GM18858 (cell line): ENCODE data around the gene TMEM256.
A peak's percentile ranks its signal among the peaks of the same experiment; 100 is the strongest.
"Not testable (repeated sequence)": the region's sequence is repeated elsewhere in the genome, so short reads cannot be mapped to it uniquely, and the experiment has no call there.

Experiments
- ATAC-seq: cut with Tn5 transposase; IDR thresholded peaks from one replicate; pipeline ENCODE4 v1.9.1; 2021; ENCODE audit not compliant: unreplicated experiment

Gene TMEM256

DNA sequence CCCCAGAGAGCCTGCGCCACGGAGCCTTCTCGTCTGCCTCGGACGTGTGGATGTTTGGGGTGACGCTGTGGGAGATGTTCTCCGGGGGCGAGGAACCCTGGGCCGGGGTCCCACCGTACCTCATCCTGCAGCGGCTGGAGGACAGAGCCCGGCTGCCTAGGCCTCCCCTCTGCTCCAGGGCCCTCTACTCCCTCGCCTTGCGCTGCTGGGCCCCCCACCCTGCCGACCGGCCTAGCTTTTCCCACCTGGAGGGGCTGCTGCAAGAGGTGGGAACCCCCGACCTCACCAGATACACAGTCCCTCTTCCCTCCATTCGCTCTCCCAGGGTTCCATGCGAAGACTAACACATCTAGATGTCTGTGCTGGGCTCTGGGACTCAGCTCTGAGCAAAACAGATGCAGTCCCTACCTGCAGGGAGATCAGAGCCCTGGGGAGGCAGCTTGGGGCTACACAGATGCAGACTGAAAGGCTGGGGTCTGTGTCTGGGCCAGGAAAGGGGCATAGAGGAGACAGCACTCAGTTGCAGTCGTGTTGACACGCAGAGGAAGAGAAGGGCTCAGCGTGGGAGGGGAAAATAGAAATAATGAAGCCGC is 19.3 kb downstream of the TMEM256 start:
- no peak for ATAC-seq

DNA sequence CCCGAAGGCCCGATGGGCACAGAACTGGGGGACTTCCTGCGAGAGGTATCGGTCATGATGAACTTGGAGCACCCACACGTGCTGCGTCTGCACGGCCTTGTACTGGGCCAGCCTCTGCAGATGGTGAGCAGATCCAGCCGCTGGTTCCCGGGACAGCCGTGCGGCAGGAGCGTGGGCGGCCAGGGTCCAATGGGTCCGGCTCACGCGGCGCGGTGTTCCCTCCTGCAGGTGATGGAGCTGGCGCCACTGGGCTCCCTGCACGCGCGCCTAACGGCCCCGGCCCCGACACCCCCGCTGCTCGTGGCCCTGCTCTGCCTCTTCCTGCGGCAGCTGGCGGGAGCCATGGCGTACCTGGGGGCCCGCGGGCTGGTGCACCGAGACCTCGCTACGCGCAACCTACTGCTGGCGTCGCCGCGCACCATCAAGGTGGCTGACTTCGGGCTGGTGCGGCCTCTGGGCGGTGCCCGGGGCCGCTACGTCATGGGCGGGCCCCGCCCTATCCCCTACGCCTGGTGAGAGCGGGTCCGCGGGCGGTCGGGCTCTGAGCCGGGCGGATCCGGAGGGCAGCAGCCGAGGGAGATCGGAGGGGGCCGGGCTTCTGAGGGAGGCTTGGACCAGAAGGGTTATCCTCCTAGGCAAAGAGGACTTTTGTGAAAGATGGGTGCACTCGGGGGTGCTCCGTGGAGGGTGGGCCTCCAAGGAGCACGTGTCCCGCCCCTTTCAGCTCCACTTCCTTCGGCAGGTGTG is 20.0 kb downstream of the TMEM256 start:
- ATAC-seq: peak; percentile 42

DNA sequence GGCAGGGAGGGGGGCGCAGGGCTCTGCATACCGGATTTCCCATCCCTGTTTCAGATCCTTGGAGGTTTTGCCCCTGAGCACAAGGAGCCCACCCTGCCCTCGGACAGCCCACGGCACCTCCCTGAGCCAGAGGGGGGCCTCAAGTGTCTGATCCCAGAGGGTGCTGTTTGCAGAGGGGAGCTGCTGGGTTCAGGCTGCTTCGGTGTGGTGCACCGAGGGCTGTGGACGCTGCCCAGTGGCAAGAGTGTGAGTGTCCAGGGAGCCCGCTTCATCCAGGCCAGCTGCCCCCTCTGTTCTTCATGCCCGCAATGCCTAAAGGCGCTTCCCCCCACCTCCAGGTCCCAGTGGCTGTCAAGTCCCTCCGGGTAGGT is 20.5 kb downstream of the TMEM256 start:
- ATAC-seq: no peak

GRCh38 chr17:7382901-7383300 is 21.0 kb downstream of the TMEM256 start:
- no peak for ATAC-seq

DNA sequence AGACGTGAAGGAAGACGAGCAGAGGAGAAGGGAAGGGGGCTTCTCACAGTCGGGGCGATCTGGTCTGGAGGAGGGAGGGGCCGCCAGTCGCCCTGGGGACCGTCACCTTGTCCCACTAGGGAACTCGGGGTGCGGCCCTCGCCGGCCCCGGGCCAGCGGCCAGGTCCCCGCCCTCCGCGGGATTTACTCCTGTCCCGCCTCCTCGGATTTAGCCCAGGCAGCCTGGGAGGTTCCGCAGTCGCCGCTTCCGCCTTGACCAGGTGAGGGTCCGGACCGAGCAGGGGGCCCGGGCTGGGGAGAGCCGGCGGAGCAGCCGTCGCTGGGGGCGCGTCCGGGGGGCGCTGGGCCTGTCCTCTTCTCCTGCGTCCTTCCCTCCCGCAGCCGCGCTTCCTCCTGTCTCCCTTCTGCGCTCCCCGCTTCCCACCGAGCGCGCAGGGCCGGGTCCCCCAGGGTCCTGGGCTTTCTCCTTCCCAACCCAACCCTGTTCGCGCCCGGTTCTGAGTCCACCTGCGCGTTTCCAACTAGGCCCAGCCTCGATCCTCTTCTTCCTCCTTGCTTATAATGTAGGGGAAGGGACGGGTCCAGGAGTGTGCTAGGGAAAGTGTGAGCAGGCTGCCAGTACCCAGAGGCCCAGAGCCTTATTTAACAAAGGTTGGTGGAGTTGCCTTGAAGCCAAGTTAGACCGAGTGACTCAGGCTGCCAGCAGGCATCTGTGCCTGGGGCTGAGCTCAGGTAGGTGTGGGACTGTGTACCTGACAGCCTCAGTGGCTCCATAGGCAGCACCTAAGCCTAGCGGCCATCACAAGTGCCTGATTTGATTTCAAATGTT is 22.8 kb downstream of the TMEM256 start, which contains the start of gene TNK1:
TSS of gene TNK1 (plus strand) at position 235 of the 829 bp plus-strand sequence. CDS start 1,838 bp downstream, outside the sequence.
- ATAC-seq: no peak

- ATAC-seq: no peak
These were observed 23.6 kb downstream of the TMEM256 start for GRCh38 chr17:7380321-7380720.

- ATAC-seq: no peak
These were observed 24.8 kb downstream of the TMEM256 start for GRCh38 chr17:7379134-7379533.

GRCh38 chr17:7374353-7374752 is 29.5 kb downstream of the TMEM256 start:
- ATAC-seq: no peak

DNA sequence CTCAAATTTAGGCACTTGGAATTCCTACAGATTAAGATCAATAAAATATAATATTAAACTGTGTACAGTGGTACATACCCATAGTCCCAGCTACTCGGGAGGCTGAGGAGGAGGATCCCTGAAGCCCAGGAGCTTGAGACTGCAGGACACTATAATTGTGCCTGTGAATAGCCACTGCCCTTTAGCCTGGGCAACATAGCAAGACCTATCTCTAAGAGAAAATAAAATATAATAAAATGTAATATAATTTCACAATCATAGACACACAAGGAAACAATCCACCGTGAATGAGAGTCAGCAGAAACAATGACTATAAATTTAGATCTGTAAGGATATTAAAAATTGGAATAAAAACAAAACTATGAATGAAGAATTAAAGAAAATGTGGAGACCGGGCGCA is 33.0 kb downstream of the TMEM256 start:
- no peak for ATAC-seq

- ATAC-seq: no peak
These were observed 34.1 kb downstream of the TMEM256 start for GRCh38 chr17:7369825-7370224.

DNA sequence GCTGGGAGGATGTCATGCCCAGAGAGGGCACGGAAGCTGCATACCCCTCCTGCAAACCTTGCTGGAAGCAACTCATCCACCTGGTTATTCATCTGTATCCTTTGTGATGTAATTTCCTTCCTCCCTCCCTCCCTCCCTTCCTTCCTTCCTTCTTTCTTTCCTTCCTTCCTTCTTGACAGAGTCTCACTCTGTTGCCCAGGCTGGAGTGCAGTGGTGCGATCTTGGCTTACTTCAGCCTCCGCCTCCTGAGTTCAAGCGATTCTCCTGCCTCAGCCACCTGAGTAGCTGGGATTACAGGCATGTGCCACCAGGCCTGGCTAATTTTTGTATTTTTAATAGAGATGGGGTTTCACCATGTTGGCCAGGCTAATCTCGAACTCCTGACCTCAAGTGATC is 35.3 kb downstream of the TMEM256 start:
- ATAC-seq: not testable (repeated sequence)

DNA sequence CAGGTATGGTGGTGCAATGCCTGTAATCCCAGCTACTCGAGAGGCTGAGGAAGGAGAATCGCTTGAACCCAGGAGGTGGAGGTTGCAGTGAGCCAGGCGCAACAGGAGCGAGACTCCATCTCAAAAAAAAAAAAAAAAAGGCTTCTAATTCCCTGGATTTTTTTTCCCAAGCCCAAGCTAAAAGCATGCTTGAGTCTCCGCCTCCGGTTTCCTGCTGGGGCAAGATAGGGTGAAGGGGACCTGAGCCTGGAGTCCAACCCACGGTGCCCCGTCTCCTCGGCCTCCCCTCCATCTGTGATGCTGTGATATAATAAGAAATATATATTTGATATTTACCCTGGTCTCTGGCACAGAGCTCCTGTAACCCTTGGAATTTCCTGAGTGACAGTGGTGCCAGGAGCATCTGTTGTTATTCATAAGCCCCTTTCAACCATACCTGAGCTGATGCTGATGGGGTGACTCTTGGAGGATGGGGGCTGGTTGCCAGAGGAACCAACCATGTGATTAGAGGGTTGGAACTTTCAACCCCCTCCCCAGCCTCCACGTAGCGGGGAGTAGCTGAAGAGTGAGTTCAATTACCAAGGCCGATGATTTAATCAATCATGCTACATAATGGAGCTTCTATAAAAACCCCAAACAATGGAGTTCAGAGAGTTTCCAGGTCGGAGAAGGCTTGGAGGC is 35.8 kb downstream of the TMEM256 start:
- ATAC-seq: no peak

GRCh38 chr17:7367083-7367482 is 36.8 kb downstream of the TMEM256 start:
- no peak for ATAC-seq

DNA sequence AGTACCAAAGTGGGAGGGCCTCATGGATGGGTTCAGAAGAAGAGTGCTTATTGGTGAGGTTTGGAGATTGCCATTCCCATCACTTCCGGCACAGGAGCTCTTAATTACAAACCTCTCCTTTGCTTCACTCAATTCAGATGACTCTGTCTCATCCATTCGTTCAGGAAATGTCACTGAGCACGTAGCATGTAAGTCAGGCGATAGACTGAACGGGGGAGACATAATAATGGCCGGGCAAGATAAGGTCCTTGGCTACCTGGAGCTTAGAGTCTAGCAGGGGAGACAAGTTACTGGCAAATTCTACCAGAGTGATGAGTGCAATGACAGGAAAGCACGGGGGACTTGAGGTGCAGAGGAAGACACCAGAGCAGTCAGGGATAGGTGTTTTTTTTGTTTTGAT is 37.9 kb downstream of the TMEM256 start:
- ATAC-seq: not testable (repeated sequence)

- ATAC-seq: no peak
These were observed 40.6 kb downstream of the TMEM256 start for GRCh38 chr17:7363311-7363710.

DNA sequence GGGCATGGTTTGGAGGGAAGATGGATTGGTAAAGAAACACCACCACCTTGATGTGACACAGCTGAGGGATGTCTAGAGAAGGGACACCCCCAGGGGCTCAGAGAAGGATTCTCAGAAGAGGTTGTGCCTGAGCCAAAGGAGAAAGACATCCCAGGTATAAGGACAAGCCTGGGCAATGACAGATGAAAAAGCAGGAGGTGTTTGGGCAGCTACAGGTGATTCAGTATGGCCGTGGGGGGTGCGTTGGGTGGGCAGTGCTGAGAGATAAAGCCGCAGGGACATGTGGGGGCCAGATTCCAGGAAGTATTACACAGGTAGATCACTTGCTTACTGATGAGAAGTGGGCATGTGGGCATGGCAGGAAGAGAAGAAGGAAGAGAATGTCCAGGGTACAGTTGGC is 42.0 kb downstream of the TMEM256 start:
- ATAC-seq: no peak

DNA sequence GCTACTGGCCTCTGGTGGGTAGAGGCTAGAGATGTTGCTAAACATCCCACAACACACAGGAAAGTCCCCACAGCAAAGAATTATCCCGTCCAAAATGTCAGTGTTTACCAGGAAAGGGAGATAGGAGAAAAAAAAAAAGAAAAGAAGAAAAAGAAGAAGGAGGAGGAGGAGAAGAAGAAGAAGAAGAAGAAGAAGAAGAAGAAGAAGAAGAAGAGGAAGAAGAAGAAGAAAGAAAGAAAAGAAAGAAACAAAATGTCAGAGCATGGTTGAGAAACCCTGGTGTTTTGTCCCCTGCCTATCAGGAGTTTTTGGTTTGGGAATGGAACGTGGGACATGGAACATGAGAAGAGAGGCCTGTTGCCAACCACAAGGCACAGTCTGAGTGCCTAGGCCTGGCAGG is 46.5 kb downstream of the TMEM256 start:
- ATAC-seq: no peak

- ATAC-seq: no peak
These were observed 47.1 kb downstream of the TMEM256 start for GRCh38 chr17:7356756-7357155.

DNA sequence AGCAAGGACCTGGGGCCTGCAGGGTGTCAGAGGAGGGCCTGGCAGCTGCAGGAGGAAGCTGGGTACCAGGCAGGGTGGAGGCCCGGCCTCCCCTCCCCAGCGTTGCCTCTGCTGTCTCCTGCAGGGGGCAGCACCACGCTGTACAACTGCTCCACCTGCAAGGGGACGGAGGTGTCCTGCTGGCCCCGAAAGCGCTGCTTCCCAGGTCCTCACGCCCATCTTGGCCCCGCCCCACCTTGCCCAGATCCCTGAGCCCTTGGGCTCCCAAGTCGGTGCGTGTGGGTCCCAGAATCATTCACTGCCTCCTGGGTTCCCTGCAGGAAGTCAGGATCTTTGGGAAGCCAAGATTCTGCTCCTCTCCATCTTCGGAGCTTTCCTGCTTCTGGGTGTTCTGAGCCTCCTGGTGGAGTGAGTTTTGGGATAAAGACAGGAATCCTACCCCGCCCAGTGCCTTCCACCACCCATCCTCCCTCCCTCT is 47.8 kb downstream of the TMEM256 start:
- ATAC-seq: no peak

DNA sequence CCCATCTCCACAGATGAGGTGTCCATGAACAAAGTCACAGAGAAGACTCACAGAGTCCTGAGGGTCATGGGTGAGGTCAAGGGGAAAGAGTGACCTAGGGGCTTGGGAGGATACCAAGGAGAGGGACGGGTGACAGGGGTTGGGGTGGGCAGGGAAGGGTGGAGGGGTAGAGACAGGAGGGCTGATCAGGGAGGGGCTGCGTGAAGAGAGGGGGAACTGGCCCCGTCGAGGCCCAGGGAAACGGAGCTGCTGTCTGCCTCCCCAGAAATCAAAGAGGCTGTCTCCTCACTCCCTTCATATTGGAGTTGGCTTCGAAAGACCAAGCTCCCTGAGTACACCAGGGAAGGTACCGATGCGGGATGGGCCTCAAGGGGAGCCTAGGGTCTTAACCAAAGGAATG is 48.3 kb downstream of the TMEM256 start:
- no peak for ATAC-seq

DNA sequence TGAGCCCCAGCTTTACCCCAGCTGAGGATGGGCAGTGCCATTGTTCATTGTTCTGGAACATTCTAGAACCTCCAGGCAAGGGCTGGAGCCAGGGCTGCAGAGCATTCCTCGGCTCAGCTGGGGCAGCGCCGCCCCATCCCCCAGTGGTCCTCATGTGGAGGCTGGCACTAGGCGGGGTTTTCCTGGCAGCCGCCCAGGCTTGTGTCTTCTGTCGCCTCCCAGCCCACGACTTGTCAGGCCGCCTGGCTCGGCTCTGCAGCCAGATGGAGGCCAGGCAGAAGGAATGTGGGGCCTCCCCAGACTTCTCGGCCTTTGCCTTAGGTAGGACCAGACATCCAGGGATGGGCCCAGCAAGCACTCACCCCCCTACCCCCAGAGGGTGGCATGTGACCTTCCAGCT is 48.8 kb downstream of the TMEM256 start, which contains the start of gene TMEM95:
TSS of gene TMEM95 (plus strand) at position 104 of the 400 bp plus-strand sequence. CDS start at position 153, 49 bp downstream.
- ATAC-seq: no peak
